Stimulated activated naive CD4-positive, alpha-beta T cell (primary cell): ENCODE measurements around the gene TBX4.
"Not testable (repeated sequence)": the region's sequence is repeated elsewhere in the genome, so short reads cannot be mapped to it uniquely, and the experiment has no call there.

Experiments
- DNase-seq, 6 experiments: peaks; one replicate each; lab custom pipeline; 2025; lab: John Stamatoyannopoulos, UW

Gene TBX4

GRCh38 chr17:61429274-61429673, 22.9 kb upstream of the TBX4 start:
- no peak for DNase-seq

DNA sequence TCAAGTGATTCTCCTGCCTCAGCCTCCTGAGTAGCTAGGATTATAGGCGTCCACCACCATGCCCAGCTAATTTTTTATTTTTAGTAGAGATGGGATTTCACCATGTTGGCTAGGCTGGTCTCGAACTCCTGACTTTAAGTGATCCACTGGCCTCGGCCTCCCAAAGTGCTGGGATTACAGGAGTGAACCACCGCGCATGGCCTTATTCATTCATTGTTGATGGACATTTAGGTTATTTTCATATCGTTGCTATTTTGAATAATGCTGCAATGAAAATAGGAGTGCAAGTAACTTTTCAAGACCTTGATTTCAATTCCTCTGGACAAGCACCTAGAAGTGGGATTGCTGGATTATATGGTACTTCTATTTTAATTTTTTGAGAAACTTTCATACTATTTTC, 22.4 kb upstream of the TBX4 start:
- DNase-seq = not testable (repeated sequence)

GRCh38 chr17:61431594-61432311, 20.5 kb upstream of the TBX4 start:
- DNase-seq = no peak

DNA sequence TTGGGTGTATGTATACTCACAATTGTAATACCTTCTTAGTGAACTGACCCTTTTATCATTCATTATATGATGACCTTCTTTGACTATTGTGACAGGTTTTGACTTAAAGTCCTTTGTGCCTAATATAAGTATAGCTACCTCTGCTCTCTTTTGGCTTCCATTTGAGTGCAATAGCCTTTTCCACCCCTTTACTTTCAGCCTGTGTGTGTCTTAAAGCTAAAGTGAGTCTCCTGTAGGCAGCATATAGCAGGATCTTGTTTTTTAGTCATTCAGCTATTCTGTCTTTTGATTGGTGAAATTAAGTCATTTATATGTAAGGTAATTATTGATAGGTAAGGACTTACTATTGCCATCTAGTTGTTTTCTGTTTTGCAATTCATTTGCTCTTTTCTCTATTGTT, 15.9 kb upstream of the TBX4 start:
- no peak for DNase-seq

DNA sequence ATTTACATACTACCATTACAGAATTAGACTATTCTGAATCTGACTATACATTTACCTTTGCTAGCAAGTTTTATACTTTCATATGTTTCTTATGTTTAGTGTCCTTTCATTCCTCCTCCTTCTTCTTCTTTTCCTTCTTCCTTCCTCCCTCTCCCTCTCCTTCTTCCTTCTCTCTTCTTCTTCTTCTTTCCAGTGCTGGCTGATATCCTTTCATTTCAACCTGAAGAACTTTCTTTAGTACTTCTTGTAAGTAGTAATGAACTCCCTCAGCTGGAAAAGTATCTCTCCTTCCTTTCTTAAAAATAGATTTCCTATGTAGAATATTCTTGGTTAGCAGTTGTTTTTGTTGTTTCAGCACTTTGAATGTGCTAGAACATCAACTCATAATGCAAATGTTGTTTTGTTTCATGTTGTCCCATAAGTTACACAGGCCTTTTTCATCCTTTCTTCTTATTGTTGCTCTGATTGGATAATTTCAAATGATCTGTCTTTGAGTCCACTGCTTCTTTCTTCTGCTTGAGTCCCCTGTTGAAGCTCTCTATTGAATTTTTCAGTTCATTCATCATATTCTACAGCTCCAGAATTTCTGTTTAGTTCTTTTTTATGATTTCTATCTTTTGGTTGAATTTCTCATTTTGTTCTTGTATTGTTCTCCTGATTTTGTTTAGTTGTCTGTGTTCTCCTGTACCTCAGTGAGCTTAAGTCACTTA, 15.1 kb upstream of the TBX4 start:
- DNase-seq = no peak

GRCh38 chr17:61440697-61441096, 11.5 kb upstream of the TBX4 start:
- no peak for DNase-seq

- DNase-seq = not testable (repeated sequence)
Observed at GRCh38 chr17:61441507-61441906, 10.7 kb upstream of the TBX4 start.

DNA sequence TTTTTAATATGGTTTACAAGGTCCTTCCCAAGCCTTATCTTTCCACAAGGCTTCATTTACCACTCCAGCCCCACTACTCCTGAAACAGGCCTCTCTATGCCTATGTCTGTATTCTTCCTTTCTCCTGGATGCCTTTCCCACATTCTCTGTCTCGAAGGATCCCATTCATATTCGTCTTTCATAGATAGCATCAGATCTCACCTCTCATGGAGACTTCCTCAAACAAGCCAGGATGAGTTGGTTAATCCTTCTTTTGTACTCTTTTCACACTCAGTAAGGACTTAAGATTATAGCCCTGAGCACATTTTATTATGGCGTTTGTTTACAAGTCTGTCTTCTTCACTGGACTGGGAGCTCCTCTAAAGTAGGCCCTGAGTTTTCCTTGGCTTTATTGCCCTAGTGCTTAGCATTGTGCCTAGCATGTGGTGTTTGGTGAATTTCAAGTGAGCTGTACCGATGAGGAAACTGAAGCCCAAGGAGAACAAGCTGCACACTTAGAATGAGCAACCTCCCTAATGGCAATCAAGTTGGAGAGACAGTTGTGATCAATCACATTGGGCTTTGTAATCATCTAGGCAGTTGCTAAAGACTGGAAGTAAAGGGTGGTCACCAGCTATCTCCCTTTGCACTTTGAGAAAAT, 10.0 kb upstream of the TBX4 start:
- DNase-seq = no peak

- no peak for DNase-seq
Observed at GRCh38 chr17:61442878-61443474, 9.2 kb upstream of the TBX4 start.

- DNase-seq = no peak
Observed at GRCh38 chr17:61443475-61443882, 8.7 kb upstream of the TBX4 start.

DNA sequence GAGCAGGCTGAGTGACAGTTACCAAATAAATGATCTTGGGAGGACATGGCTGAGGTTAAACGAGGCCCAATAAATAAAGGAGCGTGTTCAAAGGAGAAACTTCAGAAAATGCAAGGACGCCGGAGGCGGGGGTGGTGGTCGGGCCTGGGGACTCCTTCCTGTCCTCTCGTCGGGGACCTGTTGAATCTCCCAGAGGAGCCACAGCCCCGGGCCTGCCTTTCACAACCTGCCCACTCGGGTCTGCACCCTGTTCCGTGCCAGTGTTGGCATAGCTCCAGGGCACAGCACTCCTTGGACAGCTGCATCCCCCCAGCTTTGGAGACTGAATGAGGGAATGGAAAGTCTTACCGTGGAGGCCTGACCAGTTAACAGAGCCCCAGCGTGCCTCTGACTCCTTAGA, 8.1 kb upstream of the TBX4 start:
- DNase-seq = no peak

DNA sequence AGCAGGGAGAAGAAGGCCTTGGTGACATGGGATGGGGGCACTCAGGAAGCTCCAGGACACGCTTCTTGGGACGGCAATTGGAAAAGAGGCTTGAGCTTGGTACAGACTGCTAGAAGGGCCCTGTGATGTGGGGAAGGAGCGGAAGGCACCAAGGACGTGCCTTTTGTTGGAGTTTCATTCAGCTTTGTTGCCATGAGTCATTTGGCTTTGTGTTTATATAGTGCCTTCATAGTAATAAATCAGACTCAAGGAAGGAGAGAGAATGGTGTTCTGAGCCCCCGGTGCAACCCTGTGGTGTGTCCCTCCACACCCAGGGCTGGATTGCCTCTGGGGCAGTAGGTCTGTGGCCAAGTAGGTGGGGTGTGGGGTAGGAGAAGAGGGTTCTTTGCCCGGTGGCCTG, 7.4 kb upstream of the TBX4 start:
- DNase-seq = no peak

GRCh38 chr17:61447358-61447757, 4.9 kb upstream of the TBX4 start:
- DNase-seq = no peak

GRCh38 chr17:61448042-61448441, 4.2 kb upstream of the TBX4 start:
- DNase-seq = no peak

GRCh38 chr17:61449140-61449539, 3.1 kb upstream of the TBX4 start:
- not testable (repeated sequence) for DNase-seq

GRCh38 chr17:61449707-61450640, 2.2 kb upstream of the TBX4 start:
- DNase-seq = no peak

- no peak for DNase-seq
Observed at GRCh38 chr17:61450641-61451537, 1.3 kb upstream of the TBX4 start.

DNA sequence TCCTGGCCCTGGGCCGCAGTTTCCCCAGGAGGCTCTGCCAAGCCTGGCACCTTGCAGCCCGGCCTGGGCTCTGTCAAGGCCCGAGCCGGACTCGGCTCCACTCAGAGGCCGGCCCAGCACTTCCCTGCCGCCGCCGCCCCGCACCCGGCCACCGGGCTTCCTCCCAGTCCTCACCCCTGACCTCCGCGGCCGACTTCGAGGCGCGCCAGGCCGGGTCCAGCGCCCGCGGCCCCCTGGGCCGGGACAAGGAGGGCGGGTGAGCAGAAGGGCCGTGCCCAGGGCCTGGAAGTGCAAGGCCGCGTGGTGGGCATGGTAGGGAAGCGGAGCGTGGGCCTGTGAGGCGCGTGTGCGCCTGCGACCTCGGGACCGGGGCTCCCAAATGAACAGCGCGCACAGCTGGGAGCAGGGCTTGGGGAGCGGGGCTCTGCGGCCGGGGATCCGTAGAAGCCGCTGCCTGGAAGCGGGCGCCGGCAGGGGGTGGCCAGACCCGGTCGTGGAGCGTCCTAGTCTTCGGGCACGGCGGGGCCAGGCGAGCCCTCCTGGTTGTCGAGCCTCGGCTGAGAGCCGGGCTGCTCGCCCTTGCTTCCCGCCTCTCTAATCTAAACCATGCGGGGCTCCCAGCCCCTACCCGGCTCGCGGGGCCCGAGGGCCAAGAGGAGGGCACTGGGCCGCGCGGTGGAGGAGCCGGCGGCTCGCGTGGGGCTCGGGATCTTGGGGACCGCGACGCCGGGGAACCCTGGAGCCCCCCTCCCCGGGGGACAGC, 503 bp upstream of the TBX4 start:
- DNase-seq = no peak

DNA sequence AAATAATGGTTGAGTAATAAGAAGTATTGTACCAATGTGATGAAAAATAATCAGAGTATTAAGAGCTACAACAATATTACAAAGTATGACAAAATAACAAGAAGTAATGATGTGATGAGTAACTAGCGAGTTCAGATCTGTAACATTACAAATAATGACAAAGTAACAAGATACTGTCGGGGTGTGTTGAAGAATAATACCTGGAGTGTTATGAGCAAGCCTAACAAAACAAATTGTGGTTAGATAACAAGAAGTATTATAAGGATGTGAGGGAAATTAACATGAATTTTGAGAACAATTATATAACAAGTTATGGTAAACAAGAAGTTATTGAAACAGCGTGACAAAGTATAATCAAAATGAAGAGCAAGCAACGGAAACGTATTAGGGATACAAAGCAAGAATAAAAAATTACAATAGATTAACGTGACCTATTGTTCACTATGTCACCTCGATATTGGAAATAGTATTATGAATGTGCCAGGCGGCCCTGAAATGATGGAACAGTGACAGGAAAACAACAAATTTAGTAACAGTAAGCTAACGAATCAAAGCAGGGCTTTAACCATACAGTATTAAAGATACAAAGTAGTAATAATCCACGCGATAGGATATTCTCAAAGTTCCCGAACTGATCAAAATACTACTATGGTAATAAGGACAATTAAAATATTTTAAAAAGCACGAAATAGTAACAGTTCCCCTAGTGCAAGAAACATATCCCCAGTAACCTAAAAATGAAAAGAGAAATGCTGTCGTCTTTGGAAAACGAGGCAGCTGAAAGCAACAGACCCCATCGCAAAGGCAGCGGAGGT, 1.6 kb downstream of the TBX4 start:
- no peak for DNase-seq
